ENCODE results near the gene ST6GAL1.

- TF ChIP-seq, protein P1, sequence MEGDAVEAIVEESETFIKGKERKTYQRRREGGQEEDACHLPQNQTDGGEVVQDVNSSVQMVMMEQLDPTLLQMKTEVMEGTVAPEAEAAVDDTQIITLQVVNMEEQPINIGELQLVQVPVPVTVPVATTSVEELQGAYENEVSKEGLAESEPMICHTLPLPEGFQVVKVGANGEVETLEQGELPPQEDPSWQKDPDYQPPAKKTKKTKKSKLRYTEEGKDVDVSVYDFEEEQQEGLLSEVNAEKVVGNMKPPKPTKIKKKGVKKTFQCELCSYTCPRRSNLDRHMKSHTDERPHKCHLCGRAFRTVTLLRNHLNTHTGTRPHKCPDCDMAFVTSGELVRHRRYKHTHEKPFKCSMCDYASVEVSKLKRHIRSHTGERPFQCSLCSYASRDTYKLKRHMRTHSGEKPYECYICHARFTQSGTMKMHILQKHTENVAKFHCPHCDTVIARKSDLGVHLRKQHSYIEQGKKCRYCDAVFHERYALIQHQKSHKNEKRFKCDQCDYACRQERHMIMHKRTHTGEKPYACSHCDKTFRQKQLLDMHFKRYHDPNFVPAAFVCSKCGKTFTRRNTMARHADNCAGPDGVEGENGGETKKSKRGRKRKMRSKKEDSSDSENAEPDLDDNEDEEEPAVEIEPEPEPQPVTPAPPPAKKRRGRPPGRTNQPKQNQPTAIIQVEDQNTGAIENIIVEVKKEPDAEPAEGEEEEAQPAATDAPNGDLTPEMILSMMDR (IDR thresholded peaks at IDR 0.05) = no peak
- TF ChIP-seq POLR2A (IDR thresholded peaks at IDR 0.05) = no peak
Measured at GRCh38 chr3:186945255-186945823, 15.0 kb downstream of the ST6GAL1 start.
